HG02981 (cell line): ENCODE measurements around the gene COA1.
"Not testable (repeated sequence)": the region's sequence is repeated elsewhere in the genome, so short reads cannot be mapped to it uniquely, and the experiment has no call there.

Experiments used
- ATAC-seq: cut with Tn5 transposase; IDR thresholded peaks from one replicate; pipeline ENCODE4 v1.9.1; 2021; ENCODE audit warnings: mild to moderate bottlenecking, moderate library complexity; ENCODE audit not compliant: unreplicated experiment

Gene COA1

DNA sequence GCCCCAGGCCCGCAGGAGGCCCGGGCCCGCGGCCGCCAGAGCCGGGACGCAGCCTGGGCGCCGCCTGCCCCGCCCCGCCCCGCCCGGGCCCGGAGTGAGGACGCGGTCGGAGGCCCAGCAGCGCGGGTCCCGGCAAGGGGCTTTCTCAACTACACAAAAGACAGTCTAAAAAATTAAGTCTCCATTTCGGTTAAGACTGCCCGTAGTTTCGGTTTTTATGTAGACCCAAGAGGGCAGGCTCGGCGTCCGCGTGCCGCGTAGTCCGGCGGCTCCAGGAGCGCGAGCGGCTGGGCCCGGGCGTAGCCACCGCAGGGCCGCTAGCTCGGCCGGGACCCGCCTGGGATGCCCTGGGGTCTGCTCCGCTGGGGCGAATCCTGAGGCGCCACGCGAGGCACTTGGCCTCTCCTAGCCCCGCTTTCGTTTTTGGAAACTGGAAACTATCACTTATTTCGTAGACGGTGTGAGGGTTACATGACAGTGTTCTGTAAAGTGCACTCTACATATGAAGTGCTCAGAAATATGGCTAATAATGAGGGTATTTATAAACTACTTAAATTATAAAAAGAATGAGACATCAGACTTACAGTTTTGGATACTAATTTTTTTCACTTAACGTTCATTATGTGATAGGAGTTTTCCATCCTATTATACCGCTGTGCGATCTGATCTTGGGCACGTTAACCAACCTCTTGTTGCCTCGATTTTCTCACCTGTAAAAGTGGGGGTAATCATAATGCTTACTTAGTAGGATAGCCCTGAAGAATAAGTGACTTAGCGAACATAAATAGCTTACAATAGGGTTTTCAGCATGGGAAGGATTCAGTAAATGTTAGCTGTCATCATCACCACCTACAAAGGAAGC, 29.7 kb upstream of the COA1 start:
- peak; percentile 52 for ATAC-seq

DNA sequence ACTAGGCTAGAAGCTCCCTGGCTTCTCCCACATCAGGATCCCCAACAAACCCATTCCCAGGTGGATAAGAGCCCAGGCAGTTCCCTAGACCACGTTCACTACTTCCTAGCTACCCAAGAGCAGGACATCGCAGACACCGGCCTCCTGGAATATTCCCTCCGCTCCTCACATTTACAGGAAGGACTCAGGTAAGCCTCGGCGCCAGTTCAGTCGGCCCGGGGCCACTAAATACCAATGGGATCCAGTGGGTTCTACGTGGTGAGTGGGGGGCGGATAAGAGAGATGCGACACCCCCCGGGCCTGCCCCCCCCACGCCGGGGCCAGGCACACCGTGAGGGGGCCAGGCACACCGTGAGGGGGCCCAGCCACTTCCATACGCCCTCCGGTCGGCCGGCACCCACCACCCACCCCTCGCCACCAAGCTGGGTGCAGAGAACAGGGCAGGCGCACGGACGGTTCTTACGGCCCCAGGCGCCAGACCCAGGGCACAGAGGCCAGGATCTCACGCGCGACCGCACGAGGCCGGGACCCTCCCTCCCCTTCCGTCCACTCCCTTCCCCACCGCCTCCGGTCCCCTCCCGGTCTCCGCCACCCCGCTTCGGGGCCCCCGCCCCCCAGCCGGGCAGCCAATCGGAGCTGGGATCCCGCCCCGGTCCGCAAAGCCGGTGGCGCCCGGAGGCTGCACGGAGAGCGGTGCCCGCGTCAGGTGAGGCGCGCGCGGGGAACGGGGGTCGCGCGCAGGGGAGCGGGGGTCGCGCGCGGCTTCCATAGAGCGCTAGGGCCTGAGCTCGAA, 28.9 kb upstream of the COA1 start, which contains the start of gene BLVRA:
Gene BLVRA, plus strand, starts transcription at position 652 of the 793 bp plus-strand sequence. CDS start 12,479 bp downstream, outside the sequence.
- ATAC-seq, result peak; percentile 62

GRCh38 chr7:43757073-43757720, 27.9 kb upstream of the COA1 start:
- ATAC-seq, result no peak

GRCh38 chr7:43756368-43757072, 27.2 kb upstream of the COA1 start:
- no peak for ATAC-seq

- ATAC-seq, result no peak
These were observed 25.3 kb upstream of the COA1 start for GRCh38 chr7:43754596-43754995.

DNA sequence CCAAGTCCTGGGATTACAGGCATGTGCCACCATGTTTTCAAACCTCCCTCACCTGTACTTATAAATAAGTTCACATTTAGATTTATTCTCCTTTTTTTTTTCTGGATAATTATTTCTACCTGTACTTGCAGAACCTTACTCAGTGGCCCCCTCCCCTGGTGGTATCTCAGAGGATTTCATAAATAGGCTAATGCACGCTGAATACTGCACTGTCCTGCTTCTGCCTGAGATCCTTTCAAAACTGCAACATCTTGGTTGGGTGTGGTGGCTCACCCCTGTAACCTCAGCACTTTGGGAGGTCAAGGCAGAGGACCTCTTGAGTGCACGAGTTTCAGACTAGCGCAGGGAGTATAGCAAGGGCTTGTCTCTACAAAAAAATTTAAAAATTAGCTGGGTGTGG, 24.5 kb upstream of the COA1 start:
- ATAC-seq, result no peak

- no peak for ATAC-seq
These were observed 24.0 kb upstream of the COA1 start for GRCh38 chr7:43753271-43753810.

DNA sequence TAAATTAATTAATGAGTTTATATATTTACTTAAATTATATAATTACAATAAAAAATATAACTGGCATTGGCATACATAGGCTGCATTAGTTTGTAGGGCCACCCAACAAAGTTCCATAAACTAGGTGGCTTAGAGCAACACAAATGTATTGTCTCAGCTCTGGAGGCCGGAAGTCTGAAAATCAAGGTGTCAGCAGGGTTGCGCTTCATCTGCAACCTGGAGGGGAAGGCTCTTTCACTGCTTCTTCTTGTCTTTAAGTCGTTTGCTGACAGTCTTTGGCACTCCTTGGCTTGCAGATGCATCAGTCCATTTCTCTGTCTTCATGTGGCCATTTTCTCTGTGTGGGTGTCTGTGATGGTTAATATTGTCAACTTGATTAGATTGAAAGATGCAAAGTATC, 23.1 kb upstream of the COA1 start:
- no peak for ATAC-seq

DNA sequence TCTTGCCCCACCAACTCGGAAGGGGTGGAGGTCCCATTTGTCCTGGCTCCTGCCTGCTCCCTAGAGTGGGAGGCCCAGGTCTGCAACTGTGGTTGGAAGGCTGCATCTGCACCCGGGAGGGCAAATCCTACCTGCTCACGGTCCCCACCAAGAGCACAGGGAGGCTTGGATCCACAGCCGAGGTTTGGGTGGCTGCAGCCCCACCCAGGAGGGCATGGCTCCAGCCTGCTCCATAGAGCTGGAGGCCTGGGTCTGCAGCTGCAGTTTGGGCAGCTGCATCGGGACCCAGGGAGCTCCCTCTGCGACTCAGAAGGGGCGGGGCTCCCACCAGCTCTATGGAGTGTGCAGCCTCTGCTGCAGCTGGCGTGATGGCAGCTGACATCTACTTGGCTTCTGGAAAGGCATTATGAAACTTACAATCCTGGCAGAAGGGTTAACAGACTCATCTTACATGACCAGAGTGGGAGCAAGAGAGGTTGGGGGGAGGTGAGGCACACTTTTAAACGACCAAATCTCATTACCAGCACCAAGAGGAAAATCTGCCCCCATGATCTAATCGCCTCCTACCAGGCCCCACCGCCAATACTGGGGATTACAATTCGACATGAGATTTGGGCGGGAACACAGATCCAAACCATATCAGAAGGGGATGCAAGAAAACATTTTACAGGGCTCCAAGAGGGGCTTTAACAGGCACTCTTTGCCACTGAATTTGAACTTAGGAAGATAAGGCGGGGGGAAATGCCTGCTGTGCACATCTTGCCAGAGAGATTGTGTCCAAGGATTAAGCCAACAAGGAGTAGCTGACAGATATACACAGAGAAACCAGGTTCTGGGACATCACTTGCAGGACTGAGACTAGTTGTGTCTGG, 20.9 kb upstream of the COA1 start:
- ATAC-seq, result no peak

DNA sequence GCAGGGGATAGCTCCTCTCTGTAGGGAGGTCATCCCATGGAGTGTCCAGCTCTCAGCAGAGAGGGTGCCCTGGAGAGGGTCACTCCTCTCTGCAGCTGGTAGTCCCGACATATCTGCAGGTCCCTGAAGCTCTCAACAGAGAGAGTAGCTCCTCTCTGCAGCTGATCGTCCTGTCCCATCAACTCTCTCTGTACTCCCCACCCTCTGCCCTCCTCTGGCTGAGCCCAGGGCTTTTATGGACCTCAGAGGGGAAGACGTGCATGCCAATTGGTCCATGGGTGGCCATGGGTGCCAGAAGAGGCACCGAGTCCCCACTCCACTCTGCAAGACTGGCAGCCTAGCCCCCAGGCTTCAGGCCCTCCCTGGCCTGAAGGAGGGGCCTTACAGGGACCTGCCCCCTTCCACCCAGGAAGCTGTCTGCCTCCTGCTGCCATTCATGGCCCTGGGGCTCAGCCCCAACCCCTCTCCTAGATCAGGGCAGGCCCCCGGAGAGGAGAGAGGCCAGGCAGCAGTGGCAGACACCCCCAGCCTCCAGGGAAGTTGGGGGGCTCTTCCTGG, 20.1 kb upstream of the COA1 start:
- no peak for ATAC-seq

DNA sequence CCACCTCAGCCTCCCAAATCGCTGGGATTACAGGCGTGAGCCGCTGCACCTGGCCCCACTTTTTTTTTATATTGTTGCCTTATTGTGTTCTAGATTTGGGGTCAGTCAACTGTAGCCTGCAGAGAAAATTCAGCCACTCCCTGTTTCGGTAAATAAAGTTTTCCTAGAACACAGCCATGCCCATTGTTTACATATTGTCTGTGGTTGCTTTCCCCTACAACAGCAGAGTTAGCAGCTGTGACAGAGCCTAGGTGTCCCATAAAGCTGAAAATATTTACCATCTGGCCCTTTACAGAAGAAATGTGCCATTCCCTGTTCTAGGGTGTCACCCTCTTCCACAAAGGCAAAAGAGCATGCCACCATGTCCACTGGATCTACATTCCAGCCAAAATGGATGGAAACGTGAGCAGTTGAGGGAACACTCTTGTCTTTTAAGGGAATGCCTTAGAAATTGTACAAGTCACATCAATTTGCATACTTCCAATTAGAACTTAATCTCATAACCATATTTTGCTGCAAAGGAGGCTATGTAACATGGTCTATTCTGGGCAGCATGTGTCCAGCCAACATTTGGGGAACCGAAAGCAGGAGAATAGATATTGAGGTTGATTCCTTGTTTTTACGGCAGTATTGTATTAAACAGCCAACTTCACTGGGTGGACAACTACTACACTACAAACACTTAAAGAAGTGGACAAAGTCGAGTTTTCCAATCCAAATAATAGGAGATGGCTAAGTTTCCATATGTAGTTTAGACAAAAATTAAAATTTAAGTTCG, 18.2 kb upstream of the COA1 start:
- no peak for ATAC-seq

GRCh38 chr7:43742692-43743091, 13.4 kb upstream of the COA1 start:
- ATAC-seq, result no peak

DNA sequence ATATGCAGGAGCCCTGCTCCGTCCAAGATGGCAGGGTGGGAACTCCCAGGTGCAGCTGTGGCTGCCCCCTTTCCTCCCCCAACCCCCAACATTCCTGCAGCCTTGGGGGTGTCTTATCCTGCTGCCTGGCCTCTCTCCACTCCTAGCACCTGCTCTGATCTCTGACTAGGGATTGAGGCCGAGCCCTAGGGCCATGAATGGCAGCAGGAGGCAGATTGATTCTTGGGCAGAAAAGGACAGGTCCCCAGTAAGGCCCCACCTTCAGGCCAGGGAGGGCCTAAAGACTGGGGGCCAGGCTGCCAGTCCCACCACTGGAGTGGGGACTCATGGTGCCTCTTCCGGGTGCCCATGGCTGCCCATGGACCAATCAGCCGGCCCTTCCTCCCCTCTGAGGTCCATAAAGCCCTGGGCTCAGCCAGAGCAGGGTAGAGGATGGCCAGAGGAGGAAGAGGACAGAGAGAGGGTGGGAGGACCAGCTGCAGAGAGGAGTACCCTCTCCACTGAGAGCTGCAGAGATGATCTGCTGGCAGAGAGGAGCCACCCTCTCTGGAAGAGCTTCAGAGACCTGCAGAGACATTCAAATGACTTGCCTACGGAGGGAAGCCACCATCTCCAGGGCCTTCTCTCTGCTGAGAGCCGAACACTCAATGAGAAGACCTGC, 8.3 kb upstream of the COA1 start:
- ATAC-seq, result no peak

DNA sequence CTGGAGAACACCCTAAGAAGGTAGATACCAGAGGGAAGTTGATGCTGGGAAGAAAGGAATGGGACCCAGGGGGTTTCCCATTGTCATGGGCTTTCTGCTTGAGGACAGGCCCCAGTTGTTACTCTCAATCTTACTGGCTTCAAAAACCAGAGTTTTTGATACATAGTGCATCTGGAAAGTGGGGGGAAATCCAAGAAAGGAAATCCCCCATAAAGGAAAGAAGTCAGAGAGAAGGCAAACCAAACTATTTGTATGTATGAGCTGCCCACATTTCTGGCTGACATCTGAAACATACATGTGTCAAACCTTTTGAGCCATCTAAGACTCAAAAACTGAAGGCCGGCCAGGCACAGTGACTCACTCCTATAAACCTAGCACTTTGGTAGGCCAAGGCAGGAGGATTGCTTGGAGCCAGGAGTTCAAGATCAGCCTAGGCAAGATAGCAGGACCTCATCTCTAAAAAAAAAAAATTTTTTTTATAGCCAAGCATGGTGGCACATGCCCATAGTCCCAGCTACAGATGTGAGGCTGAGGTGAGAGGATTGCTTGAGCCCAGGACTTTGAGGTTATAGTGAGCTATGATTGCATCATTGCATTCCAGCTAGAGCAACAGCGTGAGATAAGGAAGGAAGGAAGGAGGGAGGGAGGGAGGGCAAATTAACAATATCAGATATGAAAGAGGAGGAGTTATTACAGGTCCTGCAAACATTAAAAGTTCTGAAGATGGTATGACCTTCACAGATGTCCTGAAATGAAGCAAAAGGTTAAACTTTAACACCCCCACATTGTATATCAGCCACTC, 6.7 kb upstream of the COA1 start:
- peak; percentile 70 for ATAC-seq

GRCh38 chr7:43735403-43735801, 6.1 kb upstream of the COA1 start:
- ATAC-seq, result peak; percentile 26

DNA sequence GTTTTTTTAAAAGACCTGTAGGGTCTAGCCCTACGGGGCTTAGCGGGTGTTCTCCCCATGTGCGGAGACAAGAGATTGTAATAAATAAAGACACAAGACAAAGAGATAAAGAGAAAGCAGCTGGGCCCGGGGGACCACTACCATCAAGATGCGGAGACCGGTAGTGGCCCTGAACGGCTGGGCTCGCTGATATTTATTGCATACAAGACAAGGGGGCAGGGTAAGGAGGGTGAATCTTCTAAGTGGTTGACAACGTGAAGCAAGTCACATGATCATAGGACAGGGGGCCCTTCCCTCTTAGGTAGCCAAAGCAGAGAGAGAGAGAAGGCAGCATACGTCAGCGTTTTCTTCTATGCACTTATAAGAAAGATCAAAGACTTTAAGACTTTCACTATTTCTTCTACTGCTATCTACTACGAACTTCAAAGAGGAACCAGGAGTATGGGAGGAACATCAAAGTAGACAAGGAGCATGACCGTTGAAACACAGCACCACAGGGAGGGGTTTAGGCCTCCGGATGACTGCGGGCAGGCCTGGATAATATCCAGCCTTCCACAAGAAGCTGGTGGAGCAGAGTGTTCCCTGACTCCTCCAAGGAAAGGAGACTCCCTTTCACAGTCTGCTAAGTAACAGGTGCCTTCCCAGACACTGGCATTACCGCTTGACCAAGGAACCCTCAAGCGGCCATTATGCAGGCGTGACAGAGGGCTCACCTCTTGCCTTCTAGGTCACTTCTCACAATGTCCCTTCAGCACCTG, 5.4 kb upstream of the COA1 start:
- not testable (repeated sequence) for ATAC-seq
